ENCODE results near the gene ZNF302.
A peak's percentile ranks its signal among the peaks of the same experiment; 100 is the strongest.

ZNF302 gene

DNA sequence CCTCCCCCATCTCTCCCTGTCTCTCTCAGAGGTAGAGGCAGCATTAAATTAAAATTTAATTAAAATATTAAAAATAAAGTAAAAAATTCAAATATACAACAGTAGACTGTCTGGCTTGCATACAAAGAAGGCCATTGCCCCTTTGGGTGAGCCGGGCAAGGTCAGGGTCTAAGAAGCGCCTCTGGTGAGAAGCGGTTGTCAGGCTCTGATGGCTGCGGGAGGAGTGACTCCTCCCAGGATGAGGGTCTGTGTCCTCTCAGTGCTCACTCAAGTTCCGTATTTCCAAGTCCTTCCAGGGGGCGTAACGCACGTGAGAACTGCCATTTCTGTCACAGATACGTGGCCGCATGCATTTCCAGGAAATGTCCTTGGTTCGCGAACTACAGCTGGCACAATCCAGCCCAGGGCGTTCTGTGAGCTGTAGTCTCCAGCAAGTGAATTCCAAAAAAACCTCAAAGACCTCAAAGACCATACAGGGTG lies 55.8 kb downstream of the ZNF302 start:
- DNase-seq (ENCODE audit: low read depth), result no peak

DNA sequence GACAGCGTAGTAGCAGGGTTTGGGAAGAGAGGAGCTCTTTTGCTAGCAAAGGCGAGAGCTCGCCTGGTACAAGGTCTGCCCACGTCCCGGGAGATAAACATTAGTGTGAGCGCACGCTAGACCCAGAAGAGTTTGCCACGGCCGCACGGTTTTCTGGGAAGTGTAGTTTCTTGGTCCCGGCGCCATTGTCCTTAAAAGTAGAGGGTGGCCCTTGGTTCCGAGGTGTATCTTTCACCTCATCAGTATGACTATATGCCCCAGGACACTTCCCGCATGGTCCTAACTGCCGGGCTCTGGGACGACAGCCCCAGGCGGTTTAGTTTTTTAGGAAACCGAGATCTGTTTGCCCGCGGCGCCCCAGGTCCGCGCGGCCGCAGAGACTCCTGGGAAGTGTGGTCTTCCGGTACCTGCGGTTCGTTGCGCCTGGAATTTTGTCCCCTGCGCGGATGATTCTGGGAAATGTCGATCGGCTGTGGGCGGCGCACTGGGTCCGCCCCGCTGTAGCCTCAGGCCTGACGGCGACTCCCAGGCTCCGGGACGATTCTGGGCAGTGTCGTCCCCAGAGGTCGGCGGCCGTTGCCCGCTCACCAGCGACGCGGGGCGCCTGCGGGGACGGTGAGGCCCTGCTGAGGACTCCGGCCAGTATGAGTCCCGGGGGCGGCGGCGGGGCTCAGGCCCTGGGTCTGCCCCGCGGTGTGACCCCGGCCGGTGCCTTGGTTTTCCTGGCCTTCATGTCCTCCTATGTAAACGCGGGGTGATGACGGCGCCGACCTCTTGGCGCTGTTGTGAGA lies 56.5 kb downstream of the ZNF302 start, which contains the start of gene ZNF181:
Gene ZNF181 (plus strand): TSS at position 498 of the 791 bp plus-strand sequence. CDS start 795 bp downstream, outside the sequence.
- peak; percentile 57 for DNase-seq (ENCODE audit: low read depth)

DNA sequence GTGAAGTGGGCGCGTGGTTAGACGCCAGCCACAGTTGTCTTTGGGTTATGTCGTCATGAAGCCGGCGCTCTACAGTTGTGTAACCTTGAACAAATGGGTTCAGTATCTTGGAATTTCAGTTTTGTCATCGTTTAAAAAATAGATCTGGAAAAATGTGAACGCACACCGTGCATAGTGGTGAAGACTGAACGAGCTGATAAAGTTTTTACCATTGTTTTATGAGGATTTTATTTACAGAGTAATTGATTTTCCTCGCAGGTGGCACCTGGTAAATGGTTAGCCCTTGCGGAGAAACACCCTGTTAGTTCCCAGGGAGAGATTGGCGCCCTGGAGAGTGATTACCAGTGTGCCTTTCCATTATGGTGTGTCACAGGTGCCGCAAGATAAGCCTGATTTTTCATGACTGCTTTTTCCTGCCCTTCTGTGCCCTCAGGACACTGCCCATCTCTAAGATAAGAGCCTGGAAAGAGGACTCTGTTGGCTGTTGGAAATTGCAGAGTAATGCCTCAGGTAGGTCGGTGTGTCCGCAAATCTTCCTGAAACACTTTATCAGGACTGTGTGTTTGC lies 57.1 kb downstream of the ZNF302 start:
- DNase-seq (ENCODE audit: low read depth), result no peak

All from stimulated activated CD8-positive, alpha-beta memory T cell treated with anti-CD3 and anti-CD28 coated beads, Interleukin-15, amount 100 ng/mL, for 1 hour (primary cell).